Heart left ventricle (tissue), 16 donors: ENCODE data around the gene PAM16. TPM values are rescaled to one million over a fixed set of nuclear protein-coding genes. Genes with fewer than 3 reads are reported as not detected.

Experiments
- ATAC-seq, 4 donors: fragments of 200-7000 bp; cut with Tn5 transposase; one replicate each; pipeline ENCODE4 v1.9.1; 2020 to 2022; ENCODE audit warnings: moderate library complexity in 4 of 4, mild to moderate bottlenecking in 3 of 4, moderate number of reproducible peaks in 1 of 4
- DNase-seq, 5 donors: peaks; one replicate each; pipeline ENCODE4 v3.0.0-alpha.2; 2020
- H3K27ac ChIP-seq, 12 donors: fragments of 200-600 bp; sonication (generic) in 4 of 12; one replicate each; pipeline versions ENCODE4 v1.5.0 to v1.8.0; 2016 to 2022; ENCODE audit warnings: mild to moderate bottlenecking in 2 of 12
- H3K27me3 ChIP-seq, 9 donors: fragments of 200-600 bp; sonication (generic) in 2 of 9; one replicate each; pipeline versions ENCODE4 v1.5.1 to v1.8.0; 2016 to 2022; ENCODE audit warnings: mild to moderate bottlenecking in 3 of 9
- H3K36me3 ChIP-seq, 9 donors: fragments of 200-600 bp; sonication (generic) in 2 of 9; one replicate each; pipeline versions ENCODE4 v1.5.0 to v1.8.0; 2018 to 2022; ENCODE audit warnings: mild to moderate bottlenecking in 2 of 9
- H3K4me1 ChIP-seq, 12 donors: fragments of 200-600 bp; sonication (generic) in 4 of 12; one replicate each; pipeline versions ENCODE4 v1.5.0 to v1.8.0; 2016 to 2022; ENCODE audit warnings: mild to moderate bottlenecking in 3 of 12
- H3K4me3 ChIP-seq, 12 donors: fragments of 200-600 bp; sonication (generic) in 4 of 12; one replicate each; pipeline versions ENCODE4 v1.5.0 to v1.8.0; 2017 to 2022; ENCODE audit warnings: mild to moderate bottlenecking in 9 of 12, moderate library complexity in 4 of 12
- H3K9me3 ChIP-seq, 12 donors: fragments of 200-600 bp; sonication (generic) in 4 of 12; one replicate each; pipeline versions ENCODE4 v1.5.0 to v1.8.0; 2016 to 2022; ENCODE audit warnings: mild to moderate bottlenecking in 1 of 12
- POLR2A ChIP-seq, 2 donors: fragments of 450-650 bp; IDR thresholded peaks; one replicate each; pipeline ENCODE4 v1.6.1; 2017; ENCODE audit warnings: antibody characterized with exemption in 2 of 2, mild to moderate bottlenecking in 2 of 2, moderate library complexity in 2 of 2
- WGBS, 4 donors: extraction: QIAGEN DNeasy Blood & Tissue Kit in 2 of 4; methylation state at CpG; one replicate each; pipeline versions ENCODE4 v1.1.5 to v1.1.7; 2013 to 2018; 5-methylcytosine and 5-hydroxymethylcytosine counted together
- intact Hi-C, 10 donors: fragments of 100-400 bp; cut with DNase I; formaldehyde crosslinking; loops; one replicate each; pipeline versions ENCODE4 v1.11.1 to v1.14.2; 2022
- polyA plus RNA-seq, 2 donors: library from polyadenylated mRNA; stranded (reverse); fragments of 200-250 nt; gene quantifications; one replicate each; pipeline ENCODE4 v1.2.3, GENCODE V29; 2013
- total RNA-seq, 9 donors: library from RNA; depleted of rRNA in 2 of 9; stranded (reverse); fragments of >200 nt in 2 of 9; fragmentation: NEBNext Ultra II Directional in 3 of 9; extraction: Animal tissue kit (Norgen Biotek cat#: 25700) in 3 of 9; gene quantifications; one replicate each; pipeline versions ENCODE4 v1.1.0 to v1.2.4, GENCODE V29; 2016 to 2023
- TF ChIP-seq, protein P1 (sequence below), 12 donors: fragments of 200-600 bp; sonication (generic) in 4 of 12; IDR thresholded peaks; one replicate each; pipeline versions ENCODE4 v1.5.0 to v1.8.0; 2018 to 2022; ENCODE audit warnings: antibody characterized with exemption in 12 of 12, mild to moderate bottlenecking in 5 of 12
- donor health status: ischemic (EF 13 %, LVEDD 7.1; RV severe dilation, severe dysfunction).
- donor health status: healthy with polysubstance abuse.
- donor health status: DM: no; HTN: yes; CAD: no.
- donor health status: DM: no; HTN: no; CAD: no.
- donor health status: ischemic (EF 25% LVEDD 6.9; RV normal size, moderate dysfunction).
- donor health status: ischemic (EF 25% LVEDD 5.7; RV mildly dilated, moderate dysfunction).
- donor health status: healthy.
- donor health status: DM: yes; HTN: yes; CAD: no.
- donor health status: ischemic (EF 35%, LVEDD 5.7; RV mildly dilated, moderate dysfunction).
- donor health status: nonischemic (EF 11% LVEDD 7.7; RV severe dilation, severe dysfunction).
- donor health status: DM: yes; HTN: yes; CAD: no.
- donor health status: PGD.
- donor health status: ischemic (EF 29% LVEDD 5.4; RV normal size, mild dysfunction).
- donor health status: nonischemic (EF 23%, LVEDD 6.1; RV moderate dilation, normal function).

Gene PAM16
- total and polyA plus RNA-seq, 11 donors: 32.7 to 210 (median 65.0) TPM

- H3K36me3 ChIP-seq: peaks cover 0 to 19% (median 11%) of the 10 kb centered on the region in 9 donors
- peak overlapping the region in 10 of 12 donors; percentile 19 to 72 (median 56) for H3K4me3 ChIP-seq
- H3K4me1 ChIP-seq: peaks cover 6 to 67% (median 53%) of the 10 kb centered on the region in 12 donors
- no peaks in the 10 kb centered on the region for H3K27me3 ChIP-seq
- no peaks in the 10 kb centered on the region for H3K9me3 ChIP-seq
- intact Hi-C loops: loop anchor here in 8 of 10 donors (1.0 to 5.0 kb wide), 7 partner anchors 12 to 347 kb away; partner anchors contain the start of gene TFAP4 (in 3 of the 8)
- DNase-seq (peak in 4 of 5 donors; percentile 65 to 79 (median 70)), ATAC-seq (peak; percentile 45 to 65 (median 56))
- WGBS, 4 donors: 22 to 34% (median 26%) methylated on average over 14 to 17 of the region's 17 CpGs
- H3K27ac ChIP-seq: peak overlapping the region; percentile 67 to 99 (median 91)
- TF ChIP-seq, protein P1, sequence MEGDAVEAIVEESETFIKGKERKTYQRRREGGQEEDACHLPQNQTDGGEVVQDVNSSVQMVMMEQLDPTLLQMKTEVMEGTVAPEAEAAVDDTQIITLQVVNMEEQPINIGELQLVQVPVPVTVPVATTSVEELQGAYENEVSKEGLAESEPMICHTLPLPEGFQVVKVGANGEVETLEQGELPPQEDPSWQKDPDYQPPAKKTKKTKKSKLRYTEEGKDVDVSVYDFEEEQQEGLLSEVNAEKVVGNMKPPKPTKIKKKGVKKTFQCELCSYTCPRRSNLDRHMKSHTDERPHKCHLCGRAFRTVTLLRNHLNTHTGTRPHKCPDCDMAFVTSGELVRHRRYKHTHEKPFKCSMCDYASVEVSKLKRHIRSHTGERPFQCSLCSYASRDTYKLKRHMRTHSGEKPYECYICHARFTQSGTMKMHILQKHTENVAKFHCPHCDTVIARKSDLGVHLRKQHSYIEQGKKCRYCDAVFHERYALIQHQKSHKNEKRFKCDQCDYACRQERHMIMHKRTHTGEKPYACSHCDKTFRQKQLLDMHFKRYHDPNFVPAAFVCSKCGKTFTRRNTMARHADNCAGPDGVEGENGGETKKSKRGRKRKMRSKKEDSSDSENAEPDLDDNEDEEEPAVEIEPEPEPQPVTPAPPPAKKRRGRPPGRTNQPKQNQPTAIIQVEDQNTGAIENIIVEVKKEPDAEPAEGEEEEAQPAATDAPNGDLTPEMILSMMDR (IDR thresholded peaks at IDR 0.05): no peak
- no peak for TF ChIP-seq POLR2A (IDR thresholded peaks at IDR 0.05)
Observed at GRCh38 chr16:4328782-4329775, 22.0 kb downstream of the PAM16 start.

DNA sequence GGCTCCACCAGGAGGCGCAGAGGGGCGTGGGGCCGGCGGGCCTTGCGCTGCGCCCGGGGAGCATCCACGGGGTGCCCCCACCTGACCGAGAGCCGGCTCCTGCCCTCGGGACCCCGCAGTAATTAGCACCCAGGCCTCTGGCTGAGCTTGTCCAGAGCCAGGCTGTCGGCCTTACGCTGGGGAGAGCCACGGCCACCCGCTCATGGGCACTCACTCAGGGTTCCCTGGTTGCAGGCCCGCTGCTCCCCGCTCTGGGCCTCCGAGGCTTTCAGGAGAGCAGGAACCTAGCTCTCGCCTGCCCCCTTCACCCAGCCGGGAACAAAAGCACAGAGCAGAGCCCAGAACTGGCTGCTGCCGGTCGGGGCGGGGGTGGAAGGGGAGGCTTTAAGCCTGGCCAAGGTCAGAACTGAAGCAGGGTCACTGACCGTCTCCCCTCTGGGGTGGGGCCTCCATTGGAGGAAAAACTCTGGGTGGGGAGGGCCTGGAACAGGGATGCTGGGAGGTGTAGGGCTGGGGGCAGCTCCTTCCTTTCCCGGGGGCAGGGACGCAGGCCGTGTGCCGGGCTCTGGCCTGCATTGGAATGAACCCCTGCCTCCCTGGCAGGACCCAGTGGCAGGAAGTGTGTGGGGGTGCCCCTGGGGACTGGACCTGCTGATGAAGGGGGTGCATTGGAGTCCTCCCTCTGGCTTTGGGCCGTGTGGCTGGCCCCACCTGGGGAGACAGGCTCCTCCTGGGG, 22.9 kb downstream of the PAM16 start:
- ATAC-seq (peak; percentile 71 to 88 (median 82)), DNase-seq (peak; percentile 88 to 91 (median 89))
- Histone ChIP-seq H3K27me3 (no peaks in the 10 kb centered on the region), H3K27ac (peak overlapping the region; percentile 67 to 99 (median 91)), H3K36me3 (peaks cover 0 to 13% (median 4%) of the 10 kb centered on the region in 9 donors), H3K9me3 (no peaks in the 10 kb centered on the region), H3K4me3 (peak overlapping the region; percentile 28 to 72 (median 54)), H3K4me1 (peaks cover 10 to 76% (median 62%) of the 10 kb centered on the region in 12 donors)
- TF ChIP-seq, protein P1 (IDR thresholded peaks at IDR 0.05): peak; percentile 35 to 78 (median 65)
- no peak for TF ChIP-seq POLR2A (IDR thresholded peaks at IDR 0.05)
- WGBS, 4 donors: 1 to 4% (median 2%) methylated on average over 6 to 30 of the region's 30 CpGs
- intact Hi-C loops: loop anchor here in 8 of 10 donors (1.0 to 5.0 kb wide), 7 partner anchors 11 to 346 kb away; partner anchors contain the start of gene TFAP4 (in 3 of the 8)

- H3K27ac ChIP-seq: peak overlapping the region; percentile 67 to 99 (median 91)
Observed at GRCh38 chr16:4327386-4328045, 23.6 kb downstream of the PAM16 start.

More at GRCh38 chr16:4327386-4328045, 23.6 kb downstream of the PAM16 start:
- ATAC-seq (peak in 1 of 4 donors; percentile 3), DNase-seq (no peak)
- TF ChIP-seq, protein P1 (IDR thresholded peaks at IDR 0.05): no peak
- TF ChIP-seq POLR2A (IDR thresholded peaks at IDR 0.05): no peak
- H3K4me3 ChIP-seq: peak overlapping the region; percentile 28 to 72 (median 54)
- intact Hi-C loops: loop anchor here in 8 of 10 donors (1.0 to 5.0 kb wide), 8 partner anchors 10 to 345 kb away; partner anchors contain the start of gene TFAP4 (in 3 of the 8)
- H3K27me3 ChIP-seq: no peaks in the 10 kb centered on the region
- 5 to 20% (median 10%) methylated on average over 5 to 57 of the region's 57 CpGs for WGBS, 4 donors
- H3K9me3 ChIP-seq: no peaks in the 10 kb centered on the region
- peaks cover 0 to 6% (median 0%) of the 10 kb centered on the region in 9 donors for H3K36me3 ChIP-seq
- peaks cover 10 to 83% (median 68%) of the 10 kb centered on the region in 12 donors for H3K4me1 ChIP-seq
